HG02798 (cell line): ENCODE results near the gene PIKFYVE.
A peak's percentile ranks its signal among the peaks of the same experiment; 100 is the strongest.
"Not testable (repeated sequence)": the region's sequence is repeated elsewhere in the genome, so short reads cannot be mapped to it uniquely, and the experiment has no call there.

Experiments used
- ATAC-seq: cut with Tn5 transposase; IDR thresholded peaks from one replicate; pipeline ENCODE4 v1.9.1; 2021; ENCODE audit warnings: mild to moderate bottlenecking; ENCODE audit not compliant: unreplicated experiment, poor library complexity

Gene PIKFYVE

DNA sequence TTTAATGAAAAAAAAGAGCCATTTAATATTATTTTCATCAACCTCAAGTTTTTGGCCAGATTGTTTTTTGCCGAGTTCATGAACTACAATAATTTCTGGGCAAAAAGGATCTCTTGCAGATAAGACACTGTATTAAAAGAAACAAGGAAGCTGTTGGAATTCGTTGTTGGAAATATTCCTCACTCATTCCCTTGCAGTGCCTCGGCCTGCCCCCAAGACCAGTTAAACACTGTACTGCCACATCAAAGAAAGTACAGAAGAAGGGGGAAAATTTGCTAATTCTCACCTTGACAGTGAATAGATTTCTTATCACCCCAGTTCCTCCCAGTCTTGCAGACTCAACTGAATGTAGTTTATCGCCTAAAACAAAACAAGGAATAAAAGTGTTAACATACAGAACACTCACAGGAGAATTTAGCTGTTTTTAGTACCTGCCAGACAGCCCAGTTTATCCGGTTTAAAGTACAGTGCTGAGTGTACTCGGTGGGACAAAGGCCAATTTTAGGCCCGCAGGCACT lies 12.4 kb upstream of the PIKFYVE start:
- no peak for ATAC-seq

GRCh38 chr2:208254118-208254870 lies 11.8 kb upstream of the PIKFYVE start:
- peak; percentile 79 for ATAC-seq

- ATAC-seq, result peak; percentile 78
Observed at GRCh38 chr2:208254871-208255556, 11.0 kb upstream of the PIKFYVE start, which contains the start of gene IDH1. TSS of gene IDH1 (minus strand) at chr2:208255071. CDS start at chr2:208251551, 3,520 bp downstream.

GRCh38 chr2:208255557-208256106 lies 10.4 kb upstream of the PIKFYVE start:
- peak; percentile 9 for ATAC-seq

DNA sequence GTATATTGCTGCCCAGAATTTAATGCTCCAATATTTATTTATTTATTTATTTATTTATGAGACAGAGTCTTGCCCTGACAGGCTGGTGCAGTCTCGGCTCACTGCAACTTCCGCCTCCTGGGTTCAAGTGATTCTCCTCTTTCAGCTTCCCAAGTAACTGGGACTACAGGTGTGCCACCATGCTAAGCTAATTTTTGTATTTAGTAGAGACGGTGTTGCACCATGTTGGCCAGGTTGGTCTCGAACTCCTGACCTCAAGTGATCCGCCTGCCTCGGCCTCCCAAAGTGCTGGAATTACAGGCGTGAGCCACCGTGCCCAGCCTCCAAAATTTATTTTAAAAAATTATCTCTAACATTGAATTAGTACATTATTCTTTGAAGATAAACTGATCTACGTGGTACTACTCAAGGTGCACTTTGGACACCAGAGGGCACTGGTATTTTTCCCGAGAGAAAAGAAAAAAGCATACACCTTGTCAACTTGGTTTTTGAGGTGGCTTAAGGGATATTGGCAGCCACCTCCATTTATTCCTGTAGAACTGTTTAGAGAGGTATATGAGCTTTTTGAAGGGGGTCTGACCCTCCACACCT lies 9.8 kb upstream of the PIKFYVE start:
- ATAC-seq, result no peak

DNA sequence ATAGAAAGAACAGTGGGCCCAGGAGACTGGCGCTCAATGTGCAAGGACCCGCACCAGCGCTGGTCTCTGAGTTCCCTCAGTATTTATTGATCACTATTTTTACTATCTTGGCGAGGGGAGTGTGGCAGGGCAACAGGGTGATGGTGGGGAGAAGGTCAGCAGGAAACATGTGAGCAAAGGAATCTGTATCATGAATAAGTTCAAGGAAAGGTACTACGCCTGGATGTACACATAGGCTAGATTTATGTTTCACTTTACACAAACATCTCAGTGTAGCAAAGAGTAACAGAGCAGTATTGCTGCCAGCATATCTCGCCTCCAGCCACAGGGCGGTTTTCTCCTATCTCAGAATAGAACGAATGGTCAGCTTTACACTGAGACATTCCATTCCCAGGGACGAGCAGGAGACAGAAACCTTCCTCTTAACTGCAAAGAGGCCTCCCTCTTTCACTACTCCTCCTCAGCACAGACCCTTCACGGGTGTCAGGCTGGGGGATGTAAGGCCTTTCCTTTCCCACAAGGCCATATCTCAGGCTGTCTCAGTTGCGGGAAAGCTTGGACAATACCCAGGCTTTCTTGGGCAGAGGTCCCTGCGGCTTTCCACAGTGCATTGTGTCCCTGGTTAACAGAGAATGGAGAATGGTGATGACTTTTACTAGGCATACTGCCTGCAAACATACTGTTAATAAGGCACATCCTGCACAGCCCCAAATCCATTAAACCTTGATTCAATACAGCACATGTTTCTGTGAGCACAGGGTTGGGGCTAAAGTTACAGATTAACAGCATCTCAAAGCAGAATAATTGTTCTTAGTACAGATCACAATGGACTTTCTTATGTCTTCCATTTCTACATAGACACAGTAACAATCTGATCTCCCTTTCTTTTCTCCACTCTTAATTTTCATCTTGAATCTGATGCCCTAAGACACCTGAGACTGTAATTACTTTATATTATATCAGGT lies 8.9 kb upstream of the PIKFYVE start:
- not testable (repeated sequence) for ATAC-seq

DNA sequence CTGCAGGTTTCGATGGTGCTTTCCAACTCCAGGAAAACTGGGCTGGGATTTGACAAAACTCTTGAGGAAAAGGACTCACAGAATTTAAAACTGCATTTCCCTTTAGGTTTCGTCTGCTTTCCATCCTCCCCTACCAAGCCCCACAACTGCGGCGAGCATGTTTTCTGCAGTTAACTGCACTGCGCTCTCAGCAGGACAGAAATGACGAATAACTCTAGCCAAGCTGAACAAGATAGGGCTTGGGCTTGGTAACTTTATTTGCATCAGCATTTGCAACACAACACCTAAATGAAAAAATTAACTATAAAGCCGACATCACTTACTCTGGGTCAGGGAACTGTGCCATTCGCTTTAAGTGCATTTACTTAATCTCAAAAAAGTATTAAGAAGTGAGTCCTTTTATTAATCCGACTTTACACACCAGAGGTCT lies 669 bp upstream of the PIKFYVE start:
- ATAC-seq, result peak; percentile 36

DNA sequence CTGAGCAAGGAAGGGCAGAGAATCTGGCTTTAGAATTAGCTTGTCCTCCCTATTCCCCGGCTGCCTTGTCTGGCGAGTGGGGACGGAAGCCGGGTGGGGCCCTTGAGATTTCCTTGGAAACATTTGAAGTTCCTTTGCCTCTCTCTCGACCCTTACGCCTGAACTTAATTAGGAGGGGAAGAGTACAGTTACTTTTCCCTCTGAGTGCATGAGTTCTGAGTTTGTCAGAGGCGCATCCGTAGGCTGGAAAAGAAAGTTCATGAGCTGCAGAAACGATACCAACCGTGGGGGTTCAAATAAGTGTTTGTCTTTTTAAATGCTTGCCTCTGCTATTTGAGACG lies 468 bp downstream of the PIKFYVE start:
- ATAC-seq, result peak; percentile 1

- ATAC-seq, result no peak
Observed at GRCh38 chr2:208266936-208267335, 881 bp downstream of the PIKFYVE start.

GRCh38 chr2:208267526-208267925 lies 1.5 kb downstream of the PIKFYVE start:
- not testable (repeated sequence) for ATAC-seq

- no peak for ATAC-seq
Observed at GRCh38 chr2:208268156-208268952, 2.3 kb downstream of the PIKFYVE start.

DNA sequence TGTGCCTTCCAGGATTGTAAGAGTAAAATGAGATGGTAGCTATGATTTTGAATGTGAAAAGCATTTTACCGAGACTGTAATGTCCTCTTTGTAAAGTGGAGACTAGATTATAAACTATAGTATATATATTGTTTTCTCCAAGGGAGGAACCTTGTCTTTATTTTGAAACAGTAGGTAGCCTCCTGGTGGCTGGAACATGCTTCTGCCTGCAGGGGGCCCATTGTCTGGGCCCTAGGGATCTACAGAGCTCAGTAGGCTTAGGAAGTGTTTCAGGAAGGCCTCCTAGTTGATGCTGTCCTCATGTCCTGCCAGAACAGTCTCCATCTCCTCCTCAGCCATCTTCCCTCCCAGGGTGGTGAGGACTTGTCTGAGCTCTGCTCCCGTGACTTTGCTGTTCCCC lies 3.0 kb downstream of the PIKFYVE start:
- no peak for ATAC-seq

DNA sequence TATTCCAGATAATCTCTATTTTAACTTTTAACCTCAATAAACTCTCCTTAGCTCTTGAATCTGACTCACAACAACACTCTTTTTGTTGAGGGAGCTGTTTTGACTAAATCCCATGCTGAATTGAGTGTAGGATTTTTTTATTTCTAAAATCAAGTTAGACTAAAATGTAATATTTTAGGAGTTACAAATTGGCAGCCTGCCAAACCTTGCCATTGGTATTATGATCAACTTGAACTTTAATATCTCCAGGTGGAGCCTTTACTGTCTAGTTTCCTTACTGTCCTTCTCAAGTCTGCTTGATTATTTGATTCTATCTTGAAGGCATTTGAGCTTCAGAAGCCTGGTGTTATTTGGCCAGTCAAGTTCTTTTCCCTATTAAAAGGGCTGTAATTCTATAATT lies 8.7 kb downstream of the PIKFYVE start:
- no peak for ATAC-seq

DNA sequence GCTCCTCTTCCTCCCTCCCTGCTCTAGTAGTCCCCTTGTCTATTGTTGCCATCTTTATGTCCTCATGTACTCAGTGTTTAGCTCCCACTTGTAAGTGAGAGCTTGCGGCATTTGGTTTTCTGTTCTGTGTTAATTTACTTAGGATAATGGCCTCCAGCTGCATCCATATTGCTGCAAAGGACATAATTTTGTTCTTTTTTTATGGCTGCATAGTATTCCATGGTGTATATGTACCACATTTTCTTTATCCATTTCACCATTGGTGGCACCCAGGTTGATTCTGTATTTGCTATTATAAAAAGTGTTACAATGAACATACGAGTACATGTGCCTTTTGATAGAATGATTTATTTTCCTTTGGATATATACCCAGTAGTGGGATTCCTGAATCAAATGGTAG lies 12.5 kb downstream of the PIKFYVE start:
- no peak for ATAC-seq

GRCh38 chr2:208279236-208279635 lies 13.2 kb downstream of the PIKFYVE start:
- ATAC-seq, result no peak

DNA sequence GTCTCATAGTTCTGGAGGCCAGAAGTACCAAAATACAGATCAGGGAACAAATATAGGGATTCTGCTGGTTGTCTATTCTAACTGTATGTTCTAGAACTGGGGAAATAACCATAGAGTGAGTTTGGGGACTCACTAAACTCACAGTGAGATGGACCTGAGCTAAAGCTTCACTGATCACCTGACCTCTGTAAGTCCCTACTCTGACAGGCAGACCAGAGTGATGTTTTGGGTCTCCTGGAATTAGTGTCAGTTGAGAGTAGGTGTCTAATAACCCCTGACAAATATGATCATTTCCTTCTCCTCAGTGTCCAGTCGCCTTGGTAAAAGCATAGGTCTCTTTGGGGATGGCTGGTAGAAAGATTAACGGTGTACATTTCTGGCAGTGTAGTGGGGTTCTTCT lies 14.2 kb downstream of the PIKFYVE start:
- no peak for ATAC-seq

GRCh38 chr2:208280933-208281332 lies 14.9 kb downstream of the PIKFYVE start:
- peak; percentile 69 for ATAC-seq

- ATAC-seq, result no peak
Observed at GRCh38 chr2:208285853-208286252, 19.8 kb downstream of the PIKFYVE start.

DNA sequence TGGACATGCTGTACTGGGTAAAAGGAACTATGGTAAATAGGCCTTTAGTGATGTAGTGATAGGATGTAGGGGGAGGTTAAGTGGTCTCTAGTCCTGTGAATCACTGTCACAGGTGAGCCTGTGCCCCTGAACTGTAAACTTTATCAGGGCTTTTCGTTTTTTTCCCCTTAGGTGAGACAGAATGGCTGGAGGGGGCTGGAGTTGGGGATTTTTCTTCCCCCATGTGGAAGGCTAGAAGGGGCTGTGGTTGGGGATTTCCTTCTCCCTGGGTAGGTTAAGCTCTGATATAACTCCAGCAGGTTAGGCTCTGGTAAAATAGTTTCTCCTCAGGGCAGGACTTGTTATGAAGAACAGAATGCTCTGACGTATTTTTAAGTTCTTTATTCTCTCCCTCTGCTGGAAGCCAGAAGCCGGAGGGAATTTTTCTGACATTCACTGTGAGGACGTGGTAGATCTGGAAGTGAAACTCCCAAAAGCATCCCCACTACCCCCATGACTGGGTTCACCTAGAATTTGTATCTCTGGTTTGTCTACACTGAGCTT lies 28.5 kb downstream of the PIKFYVE start:
- peak; percentile 75 for ATAC-seq
